PC-3 (cell line): ENCODE results near the gene LNPEP. TPM values are rescaled to one million over a fixed set of nuclear protein-coding genes. Genes with fewer than 3 reads are reported as not detected.

Experiments
- ATAC-seq: fragments of 200-7000 bp; cut with Tn5 transposase; 2 replicates; pipeline ENCODE4 v1.9.1; 2020; ENCODE audit warnings: mild to moderate bottlenecking, moderate library complexity
- BruUV-seq: library from RNA; stranded (reverse); fragments of 400-500 nt; replicated peaks from 2 replicates; lab custom pipeline; 2021; lab: Mats Ljungman, UMichigan
- CTCF ChIA-PET: fragments of 300-600 bp; sonication (Branson Sonifier 250); formaldehyde crosslinking; loops from one replicate; lab custom pipeline; 2022; ENCODE audit warnings: antibody characterized with exemption; lab: Charles Lee
- POLR2A ChIA-PET: fragments of 300-600 bp; sonication (Branson Sonifier 250); formaldehyde crosslinking; loops from one replicate; lab custom pipeline; 2022; ENCODE audit warnings: antibody characterized with exemption; ENCODE audit not compliant: unreplicated experiment; lab: Charles Lee
- DNase-seq: peaks from one replicate; pipeline ENCODE4 v3.0.0-alpha.2; 2015
- H2AFZ ChIP-seq: fragments of 300-600 bp; sonication (generic); 2 replicates; pipeline ENCODE4 v1.6.0; 2016; ENCODE audit warnings: antibody characterized with exemption, low read length
- H3F3A ChIP-seq: fragments of 300-600 bp; sonication (generic); one replicate; pipeline ENCODE4 v1.6.0; 2017; ENCODE audit warnings: antibody characterized with exemption, low read length, control low read depth, mild to moderate bottlenecking; ENCODE audit not compliant: unreplicated experiment
- H3K27ac ChIP-seq: fragments of 300-600 bp; sonication (generic); 2 replicates; pipeline ENCODE4 v1.5.1; 2016; ENCODE audit warnings: mild to moderate bottlenecking, low read length
- H3K27me3 ChIP-seq: fragments of 300-600 bp; sonication (generic); 2 replicates; pipeline ENCODE4 v1.6.1; 2016; ENCODE audit warnings: low read length, mixed read lengths
- H3K36me3 ChIP-seq: fragments of 300-600 bp; sonication (generic); 2 replicates; pipeline ENCODE4 v1.6.1; 2016; ENCODE audit warnings: low read depth, mixed run types, low read length, mixed read lengths
- H3K4me1 ChIP-seq: fragments of 300-600 bp; sonication (generic); 2 replicates; pipeline ENCODE4 v1.5.1; 2016; ENCODE audit warnings: low read length; ENCODE audit not compliant: insufficient read depth
- H3K4me2 ChIP-seq: fragments of 300-600 bp; sonication (generic); 2 replicates; pipeline ENCODE4 v1.6.0; 2016; ENCODE audit warnings: low read length
- H3K4me3 ChIP-seq: fragments of 300-600 bp; sonication (generic); 2 replicates; pipeline ENCODE4 v1.5.1; 2016; ENCODE audit warnings: mild to moderate bottlenecking, low read length, mixed read lengths
- H3K79me2 ChIP-seq: fragments of 300-600 bp; sonication (generic); 2 replicates; pipeline ENCODE4 v1.6.1; 2017; ENCODE audit warnings: low read length, mixed read lengths
- H3K9ac ChIP-seq: fragments of 300-600 bp; sonication (generic); 2 replicates; pipeline ENCODE4 v1.6.0; 2016; ENCODE audit warnings: mild to moderate bottlenecking, low read length
- H3K9me2 ChIP-seq: fragments of 300-600 bp; sonication (generic); replicated peaks from 2 replicates; pipeline ENCODE4 v1.6.1; 2016; ENCODE audit warnings: mixed run types, low read length, mixed read lengths
- H3K9me3 ChIP-seq: fragments of 300-600 bp; sonication (generic); 2 replicates; pipeline ENCODE4 v1.6.1; 2016; ENCODE audit warnings: low read length, mixed read lengths
- H4K20me1 ChIP-seq: fragments of 300-600 bp; sonication (generic); 2 replicates; pipeline ENCODE4 v1.6.1; 2016; ENCODE audit warnings: low read length, mixed read lengths
- CTCF ChIP-seq: fragments of 300-600 bp; sonication (generic); conservative IDR thresholded peaks from 2 replicates; pipeline ENCODE4 v1.5.1; 2017; ENCODE audit warnings: antibody characterized with exemption, low read depth, mild to moderate bottlenecking, low read length
- EZH2 ChIP-seq: fragments of 300-600 bp; sonication (generic); IDR thresholded peaks from one replicate; pipeline ENCODE4 v1.6.1; 2017; ENCODE audit warnings: antibody characterized with exemption, mild to moderate bottlenecking, low read length; ENCODE audit not compliant: unreplicated experiment
- EZH2phosphoT487 ChIP-seq: fragments of 300-600 bp; sonication (generic); IDR thresholded peaks from 2 replicates; pipeline ENCODE4 v1.6.1; 2018; ENCODE audit warnings: mild to moderate bottlenecking, antibody characterized with exemption, low read length, borderline replicate concordance
- intact Hi-C: fragments of 100-400 bp; cut with micrococcal nuclease; formaldehyde crosslinking; loops from 2 replicates; pipeline ENCODE4 v1.9.0; 2023
- total RNA-seq: library from RNA; depleted of rRNA; stranded (reverse); fragments of >200 nt; gene quantifications from 2 replicates; pipeline ENCODE4 v1.2.3, GENCODE V29; 2014

The LNPEP gene
- total RNA-seq, 1 experiment from 2014 or later, result 11.1 TPM

- POLR2A ChIA-PET, result no interaction called here
- no peak for TF ChIP-seq EZH2phosphoT487
- no peak for TF ChIP-seq CTCF
- TF ChIP-seq EZH2, result no peak
- no peaks in the 10 kb centered on the region for H4K20me1 ChIP-seq
These were observed 41.3 kb downstream of the LNPEP start for GRCh38 chr5:96977228-96977627.

GRCh38 chr5:96978812-96979449 lies 43.1 kb downstream of the LNPEP start:
- no peak; the same call in none of the 2 replicates for ATAC-seq
- Histone ChIP-seq H4K20me1 (no peaks in the 10 kb centered on the region), H3K4me2 (no peak overlapping the region), H3K9me3 (no peaks in the 10 kb centered on the region), H3K4me3 (no peak overlapping the region), H3K4me1 (no peaks in the 10 kb centered on the region), H3K27me3 (no peaks in the 10 kb centered on the region), H3F3A (no peaks in the 10 kb centered on the region), H3K9ac (no peak overlapping the region), H3K27ac (no peak overlapping the region), H3K36me3 (0 out of 2 replicates have a peak, but pooled peaks cover 4% of the 10 kb centered on the region), H3K79me2 (no peaks in the 10 kb centered on the region), H3K9me2 (no peaks in the 10 kb centered on the region), H2AFZ (no peak overlapping the region)
- no peak for DNase-seq
- no TSS peak for BruUV-seq
- POLR2A ChIA-PET, result no interaction called here
- CTCF ChIA-PET, result no interaction called here
- TF ChIP-seq EZH2, result no peak
- intact Hi-C loops, result no loop called here

More at GRCh38 chr5:96977228-96977627, 41.3 kb downstream of the LNPEP start:
- Histone ChIP-seq H3K9me2 (no peaks in the 10 kb centered on the region), H3F3A (no peaks in the 10 kb centered on the region), H3K9me3 (no peaks in the 10 kb centered on the region), H3K36me3 (0 out of 2 replicates have a peak, but pooled peaks cover 4% of the 10 kb centered on the region), H3K27me3 (no peaks in the 10 kb centered on the region), H3K9ac (no peak overlapping the region), H3K4me3 (no peak overlapping the region), H3K27ac (no peak overlapping the region), H3K79me2 (0 out of 2 replicates have a peak, but pooled peaks cover 5% of the 10 kb centered on the region), H2AFZ (no peak overlapping the region), H3K4me2 (no peak overlapping the region), H3K4me1 (no peaks in the 10 kb centered on the region)
- ATAC-seq, result no peak
- intact Hi-C loops, result no loop called here
- no peak for DNase-seq
- BruUV-seq, result no TSS peak
- CTCF ChIA-PET, result no interaction called here

- no peak for TF ChIP-seq EZH2
- no peak for TF ChIP-seq CTCF
- no peak for TF ChIP-seq EZH2phosphoT487
- H3K9ac ChIP-seq, result no peak overlapping the region
- intact Hi-C loops, result loop anchor here (5.0 kb wide), 1 partner anchor 47 kb away; the partner anchor contains the start of gene LNPEP
- DNase-seq, result peak; percentile 15
- no peak overlapping the region for H3K4me2 ChIP-seq
- no peaks in the 10 kb centered on the region for H3K9me3 ChIP-seq
- BruUV-seq, result no TSS peak
- no peaks in the 10 kb centered on the region for H3F3A ChIP-seq
- no peaks in the 10 kb centered on the region for H3K27me3 ChIP-seq
- H4K20me1 ChIP-seq, result no peaks in the 10 kb centered on the region
- no peak overlapping the region for H2AFZ ChIP-seq
- H3K27ac ChIP-seq, result no peak overlapping the region
- H3K9me2 ChIP-seq, result no peaks in the 10 kb centered on the region
- H3K4me1 ChIP-seq, result no peaks in the 10 kb centered on the region; the same call in 1 of the 2 replicates
- no peaks in the 10 kb centered on the region for H3K79me2 ChIP-seq
- peak; percentile 84 for ATAC-seq
- no peak overlapping the region for H3K4me3 ChIP-seq
- POLR2A ChIA-PET, result no interaction called here
- CTCF ChIA-PET, result no interaction called here
- H3K36me3 ChIP-seq, result 0 out of 2 replicates have a peak, but pooled peaks cover 1% of the 10 kb centered on the region
These were observed 48.8 kb downstream of the LNPEP start for GRCh38 chr5:96984506-96985192.
